Muscle of leg (tissue), 11 donors: Measurements from ENCODE around the gene GPR25. TPM values are rescaled to one million over a fixed set of nuclear protein-coding genes. Genes with fewer than 3 reads are reported as not detected.

Experiments
- DNase-seq: peaks from one replicate; pipeline ENCODE4 v3.0.0; 2013
- H3K27ac ChIP-seq: one replicate; pipeline ENCODE4 v1.5.1; 2013; ENCODE audit warnings: mild to moderate bottlenecking, low read length, control low read depth
- H3K27me3 ChIP-seq: one replicate; pipeline ENCODE4 v1.6.1; 2013; ENCODE audit warnings: low read length; ENCODE audit not compliant: control insufficient read depth, insufficient read depth
- H3K36me3 ChIP-seq: one replicate; pipeline ENCODE4 v1.6.1; 2013; ENCODE audit warnings: low read length; ENCODE audit not compliant: control insufficient read depth, insufficient read depth
- H3K4me1 ChIP-seq: one replicate; pipeline ENCODE4 v1.6.1; 2013; ENCODE audit warnings: low read length; ENCODE audit not compliant: control insufficient read depth, insufficient read depth
- H3K4me3 ChIP-seq: one replicate; pipeline ENCODE4 v1.5.1; 2013; ENCODE audit warnings: low read length, control low read depth
- H3K9me3 ChIP-seq: replicated peaks from 2 replicates; pipeline ENCODE4 v1.6.1; 2013; ENCODE audit warnings: low read depth, low read length; ENCODE audit not compliant: control insufficient read depth
- WGBS: methylation state at CpG from one replicate; pipeline ENCODE4 v1.1.5; 2013; ENCODE audit warnings: missing lambda C conversion rate; ENCODE audit not compliant: insufficient coverage; 5-methylcytosine and 5-hydroxymethylcytosine counted together
- polyA plus RNA-seq, 8 donors: library from polyadenylated mRNA; unstranded; fragments of 120-200 nt; gene quantifications; one replicate each; pipeline versions ENCODE4 v1.2.1 to v1.2.3, GENCODE V29; 2013; ENCODE audit warnings: inconsistent platforms in 1 of 8, low replicate concordance in 1 of 8; ENCODE audit not compliant: insufficient read length in 8 of 8, insufficient read depth in 1 of 8
- total RNA-seq: library from RNA; stranded (reverse); fragments of 120-200 nt; gene quantifications from one replicate; pipeline ENCODE4 v1.2.4, GENCODE V29; 2013

Gene GPR25
- total and polyA plus RNA-seq, 9 donors = not detected

- H3K4me1 ChIP-seq = peaks cover 24% of the 10 kb centered on the region
- WGBS = 60% methylated on average over 9 of the region's 15 CpGs
- H3K27ac ChIP-seq = no peak within 1 kb of the TSS
- no peak within 1 kb of the TSS for H3K4me3 ChIP-seq
- H3K9me3 ChIP-seq = no peaks in the 10 kb centered on the region
- H3K36me3 ChIP-seq = no peaks in the 10 kb centered on the region
- H3K27me3 ChIP-seq = peaks cover 27% of the 10 kb centered on the region
- no peak for DNase-seq
Observed at GRCh38 chr1:200894712-200895442, 22.1 kb downstream of the GPR25 start, which contains the start of gene INAVA. TSS of gene INAVA (plus strand) at chr1:200894900. CDS start at chr1:200898401, 3,501 bp downstream.

GRCh38 chr1:200895443-200895789 is 22.6 kb downstream of the GPR25 start:
- Histone ChIP-seq H3K4me3 (no peak overlapping the region), H3K27me3 (peaks cover 22% of the 10 kb centered on the region), H3K27ac (no peak overlapping the region), H3K9me3 (no peaks in the 10 kb centered on the region), H3K36me3 (no peaks in the 10 kb centered on the region), H3K4me1 (peaks cover 24% of the 10 kb centered on the region)
- no peak for DNase-seq
- WGBS = 66% methylated on average over 4 of the region's 8 CpGs

- no peaks in the 10 kb centered on the region for H3K9me3 ChIP-seq
- H3K4me3 ChIP-seq = no peak overlapping the region
- WGBS = 89% methylated on average over 3 of the region's 9 CpGs
- no peaks in the 10 kb centered on the region for H3K36me3 ChIP-seq
- peaks cover 17% of the 10 kb centered on the region for H3K27me3 ChIP-seq
- no peak overlapping the region for H3K27ac ChIP-seq
- no peak for DNase-seq
- peaks cover 20% of the 10 kb centered on the region for H3K4me1 ChIP-seq
Observed at GRCh38 chr1:200895801-200896530, 23.2 kb downstream of the GPR25 start.

- H3K36me3 ChIP-seq = no peaks in the 10 kb centered on the region
- no peak overlapping the region for H3K4me3 ChIP-seq
- WGBS = 65% methylated on average over 7 of the region's 10 CpGs
- peaks cover 10% of the 10 kb centered on the region for H3K27me3 ChIP-seq
- no peak for DNase-seq
- H3K27ac ChIP-seq = no peak overlapping the region
- H3K4me1 ChIP-seq = peaks cover 13% of the 10 kb centered on the region
- H3K9me3 ChIP-seq = no peaks in the 10 kb centered on the region
Observed at GRCh38 chr1:200896531-200897196, 23.9 kb downstream of the GPR25 start.

GRCh38 chr1:200897259-200897658 is 24.5 kb downstream of the GPR25 start:
- H3K27me3 ChIP-seq = peaks cover 6% of the 10 kb centered on the region

GRCh38 chr1:200899015-200899386 is 26.2 kb downstream of the GPR25 start:
- no CpG with 5 or more reads among the region's 3 CpGs for WGBS
- no peaks in the 10 kb centered on the region for H3K27me3 ChIP-seq
- H3K36me3 ChIP-seq = no peaks in the 10 kb centered on the region
- peaks cover 9% of the 10 kb centered on the region for H3K4me1 ChIP-seq
- H3K27ac ChIP-seq = no peak overlapping the region
- no peaks in the 10 kb centered on the region for H3K9me3 ChIP-seq
- no peak overlapping the region for H3K4me3 ChIP-seq
- no peak for DNase-seq

More at GRCh38 chr1:200897259-200897658, 24.5 kb downstream of the GPR25 start:
- 83% methylated on average over 3 of the region's 5 CpGs for WGBS
- DNase-seq = no peak
- Histone ChIP-seq H3K4me3 (no peak overlapping the region), H3K36me3 (no peaks in the 10 kb centered on the region), H3K4me1 (peaks cover 10% of the 10 kb centered on the region), H3K27ac (no peak overlapping the region), H3K9me3 (no peaks in the 10 kb centered on the region)

GRCh38 chr1:200899451-200899915 is 26.7 kb downstream of the GPR25 start:
- WGBS = 76% methylated on average over 10 of the region's 10 CpGs
- DNase-seq = no peak

GRCh38 chr1:200899954-200900867 is 27.4 kb downstream of the GPR25 start:
- Histone ChIP-seq H3K27me3 (no peaks in the 10 kb centered on the region), H3K9me3 (no peaks in the 10 kb centered on the region), H3K4me3 (no peak overlapping the region), H3K4me1 (peaks cover 4% of the 10 kb centered on the region), H3K36me3 (no peaks in the 10 kb centered on the region), H3K27ac (no peak overlapping the region)
- WGBS = 85% methylated on average over 9 of the region's 16 CpGs
- no peak for DNase-seq

More at GRCh38 chr1:200899451-200899915, 26.7 kb downstream of the GPR25 start:
- peaks cover 5% of the 10 kb centered on the region for H3K4me1 ChIP-seq
- H3K4me3 ChIP-seq = no peak overlapping the region
- H3K27ac ChIP-seq = no peak overlapping the region
- H3K9me3 ChIP-seq = no peaks in the 10 kb centered on the region
- H3K36me3 ChIP-seq = no peaks in the 10 kb centered on the region
- no peaks in the 10 kb centered on the region for H3K27me3 ChIP-seq

GRCh38 chr1:200900877-200901276 is 28.1 kb downstream of the GPR25 start:
- Histone ChIP-seq H3K4me1 (peaks cover 4% of the 10 kb centered on the region), H3K9me3 (no peaks in the 10 kb centered on the region), H3K27me3 (no peaks in the 10 kb centered on the region), H3K27ac (no peak overlapping the region), H3K4me3 (no peak overlapping the region), H3K36me3 (no peaks in the 10 kb centered on the region)
- DNase-seq = no peak
- WGBS = 78% methylated on average over 16 of the region's 17 CpGs
